Loucy (cell line): Measurements from ENCODE around the gene BMP4.

Source experiments
- H2AFZ ChIP-seq: fragments of 200-600 bp; sonication (generic); 2 replicates; pipeline ENCODE4 v1.6.0; 2016; ENCODE audit warnings: antibody characterized with exemption, mild to moderate bottlenecking, low read length, moderate library complexity
- H3F3A ChIP-seq: fragments of 200-600 bp; 2 replicates; pipeline ENCODE4 v1.6.0; 2016; ENCODE audit warnings: antibody characterized with exemption, low read depth, mild to moderate bottlenecking
- H3K27me3 ChIP-seq: fragments of 200-600 bp; sonication (generic); 2 replicates; pipeline ENCODE4 v1.6.1; 2014; ENCODE audit warnings: low read length, mild to moderate bottlenecking; ENCODE audit not compliant: insufficient read depth, poor library complexity, severe bottlenecking
- H3K36me3 ChIP-seq: fragments of 200-600 bp; sonication (generic); 2 replicates; pipeline ENCODE4 v1.6.1; 2016; ENCODE audit warnings: low read length; ENCODE audit not compliant: insufficient read depth
- H3K4me1 ChIP-seq: fragments of 200-600 bp; sonication (generic); 2 replicates; pipeline ENCODE4 v1.5.1; 2014; ENCODE audit warnings: low read length, mild to moderate bottlenecking; ENCODE audit not compliant: insufficient read depth, poor library complexity, severe bottlenecking
- H3K4me2 ChIP-seq: fragments of 200-600 bp; sonication (generic); 2 replicates; pipeline ENCODE4 v1.6.0; 2014; ENCODE audit warnings: antibody characterized with exemption, low read length, low read depth, mild to moderate bottlenecking; ENCODE audit not compliant: poor library complexity, severe bottlenecking
- H3K4me3 ChIP-seq: fragments of 200-600 bp; sonication (generic); 2 replicates; pipeline ENCODE4 v1.5.1; 2014; ENCODE audit warnings: low read length, mild to moderate bottlenecking, mixed read lengths; ENCODE audit not compliant: poor library complexity, severe bottlenecking
- H3K79me2 ChIP-seq: fragments of 200-600 bp; sonication (generic); 2 replicates; pipeline ENCODE4 v1.6.1; 2014; ENCODE audit warnings: low read length; ENCODE audit not compliant: insufficient read depth
- H3K9ac ChIP-seq: fragments of 200-600 bp; sonication (generic); 2 replicates; pipeline ENCODE4 v1.6.0; 2014; ENCODE audit warnings: mild to moderate bottlenecking, low read depth, low read length, moderate library complexity; ENCODE audit not compliant: poor library complexity, severe bottlenecking
- H3K9me2 ChIP-seq: fragments of 200-600 bp; sonication (generic); replicated peaks from 2 replicates; pipeline ENCODE4 v1.6.1; 2016; ENCODE audit warnings: low read depth, low read length, mixed read lengths
- H3K9me3 ChIP-seq: fragments of 200-600 bp; sonication (generic); 2 replicates; pipeline ENCODE4 v1.6.1; 2014; ENCODE audit warnings: mild to moderate bottlenecking, antibody characterized with exemption, low read length, low read depth; ENCODE audit not compliant: insufficient read depth
- H4K20me1 ChIP-seq: fragments of 200-600 bp; sonication (generic); 2 replicates; pipeline ENCODE4 v1.6.0; 2014; ENCODE audit warnings: antibody characterized with exemption, low read length, mild to moderate bottlenecking; ENCODE audit not compliant: insufficient read depth, poor library complexity, severe bottlenecking
- CTCF ChIP-seq: fragments of 200-600 bp; sonication (generic); conservative IDR thresholded peaks from 2 replicates; pipeline ENCODE4 v1.5.1; 2014; ENCODE audit warnings: mild to moderate bottlenecking, antibody characterized with exemption, low read length
- EZH2phosphoT487 ChIP-seq: fragments of 200-600 bp; IDR thresholded peaks from 2 replicates; pipeline ENCODE4 v1.6.1; 2018; ENCODE audit warnings: antibody characterized with exemption, mild to moderate bottlenecking, moderate library complexity, borderline replicate concordance

BMP4 gene

DNA sequence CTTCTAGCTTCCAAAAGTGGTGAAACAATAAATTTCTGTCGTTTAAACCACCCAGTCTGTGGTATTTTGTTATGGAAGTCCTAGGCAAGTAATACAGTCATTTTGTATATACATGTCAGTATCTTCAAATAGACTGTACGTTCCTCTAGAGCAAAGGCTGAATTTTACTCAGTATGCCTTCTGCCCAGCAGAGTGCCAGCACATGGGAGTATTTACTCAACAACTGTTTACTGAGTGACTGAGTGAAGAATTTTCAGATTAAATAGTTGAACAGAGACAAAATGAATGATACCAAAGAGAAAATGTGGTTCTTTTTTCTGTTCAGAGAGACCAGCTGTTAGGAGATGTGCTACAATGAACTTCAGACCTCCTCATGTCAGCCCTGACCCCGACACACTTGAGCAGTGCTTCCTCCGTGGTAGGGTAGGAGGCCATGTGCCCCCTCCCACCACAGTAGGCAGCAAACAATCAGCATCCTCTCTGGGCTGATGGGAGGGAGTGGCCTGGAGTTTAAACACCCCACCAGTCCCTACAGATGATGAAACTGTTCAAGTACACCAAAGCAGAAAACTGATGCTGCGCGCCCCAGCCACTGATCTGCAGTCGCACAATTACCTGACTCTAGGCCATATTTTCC lies 21.7 kb downstream of the BMP4 start:
- no peak for TF ChIP-seq EZH2phosphoT487
- TF ChIP-seq CTCF = no peak
- no peaks in the 10 kb centered on the region for H3K9me2 ChIP-seq
- H3K4me3 ChIP-seq = no peak overlapping the region
- no peaks in the 10 kb centered on the region for H3K79me2 ChIP-seq
- H3K9me3 ChIP-seq = no peaks in the 10 kb centered on the region
- H3K9ac ChIP-seq = no peak overlapping the region
- no peaks in the 10 kb centered on the region for H3K27me3 ChIP-seq
- no peaks in the 10 kb centered on the region for H3K36me3 ChIP-seq
- H3F3A ChIP-seq = no peaks in the 10 kb centered on the region
- no peak overlapping the region for H2AFZ ChIP-seq
- no peaks in the 10 kb centered on the region for H4K20me1 ChIP-seq
- H3K4me1 ChIP-seq = no peaks in the 10 kb centered on the region
- no peak overlapping the region for H3K4me2 ChIP-seq

DNA sequence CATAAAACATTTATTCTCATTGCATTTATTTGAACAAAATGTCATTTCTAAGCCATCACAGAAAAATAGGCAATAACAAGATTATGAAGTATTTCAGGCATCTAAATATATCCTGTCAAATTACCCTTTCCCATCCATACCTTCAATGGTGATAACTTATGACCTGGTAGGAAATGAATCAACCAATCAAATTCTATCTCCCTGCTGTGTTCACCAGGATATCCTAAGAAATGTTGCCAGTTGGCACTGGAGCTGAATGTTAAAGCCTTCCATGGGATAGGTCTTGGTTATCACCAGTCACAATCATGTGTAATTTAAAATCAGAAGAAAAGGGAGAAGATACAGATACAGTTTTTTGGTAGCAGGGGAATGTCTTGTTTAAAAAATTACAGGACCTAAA lies 23.7 kb downstream of the BMP4 start:
- H3K27me3 ChIP-seq = no peaks in the 10 kb centered on the region
- TF ChIP-seq CTCF (no peak), EZH2phosphoT487 (no peak)
- H3K4me3 ChIP-seq = no peak overlapping the region
- no peaks in the 10 kb centered on the region for H3K79me2 ChIP-seq
- H4K20me1 ChIP-seq = no peaks in the 10 kb centered on the region
- no peaks in the 10 kb centered on the region for H3K9me3 ChIP-seq
- H3K9me2 ChIP-seq = no peaks in the 10 kb centered on the region
- H3K4me2 ChIP-seq = no peak overlapping the region
- H3K9ac ChIP-seq = no peak overlapping the region
- no peaks in the 10 kb centered on the region for H3K36me3 ChIP-seq
- no peaks in the 10 kb centered on the region for H3K4me1 ChIP-seq
- H2AFZ ChIP-seq = no peak overlapping the region
- no peaks in the 10 kb centered on the region for H3F3A ChIP-seq

DNA sequence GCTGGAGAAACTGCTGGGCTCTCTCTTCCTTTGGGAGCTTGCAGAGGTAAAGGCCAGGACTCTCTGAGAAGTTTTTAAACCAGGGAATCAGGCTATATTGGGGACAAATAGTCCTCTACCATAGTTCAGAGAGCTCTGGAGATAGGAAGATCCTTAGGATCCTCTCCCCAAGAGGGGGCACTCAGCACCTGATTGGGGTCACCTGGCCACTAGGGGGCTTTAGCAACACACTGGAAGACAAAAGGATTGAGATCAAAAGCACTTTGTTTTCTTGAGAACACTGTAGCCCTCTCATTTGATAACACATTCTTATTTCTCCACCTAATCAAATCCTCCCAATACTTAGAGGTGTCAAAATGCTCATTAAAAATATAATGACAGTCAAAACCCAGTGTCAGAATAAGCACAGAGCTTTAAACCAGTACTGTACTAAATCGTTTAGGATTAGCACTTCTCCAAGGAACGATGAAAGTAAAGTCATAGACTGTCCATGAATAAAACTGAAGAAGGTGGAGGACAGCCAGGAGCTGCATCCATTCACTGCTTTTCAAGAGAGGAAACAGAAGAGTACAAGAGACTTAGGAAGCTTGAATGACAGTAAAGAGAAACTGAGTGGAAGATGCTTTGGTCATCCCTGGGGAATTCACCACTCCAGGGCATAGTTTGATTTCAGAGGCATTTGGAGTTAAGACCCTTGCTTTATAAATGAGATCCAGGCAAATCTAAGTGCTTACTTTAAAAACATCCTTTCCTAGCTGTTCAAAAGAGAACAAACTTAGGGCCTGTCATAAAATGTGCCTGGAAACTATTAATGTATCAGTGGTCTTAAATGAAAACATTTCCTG lies 26.5 kb downstream of the BMP4 start:
- Histone ChIP-seq H3K9me2 (no peaks in the 10 kb centered on the region), H2AFZ (no peak overlapping the region), H3K9ac (no peak overlapping the region)

More for the DNA sequence above, 26.5 kb downstream of the BMP4 start:
- H3K27me3 ChIP-seq = no peaks in the 10 kb centered on the region
- peak; percentile 77 for TF ChIP-seq CTCF
- TF ChIP-seq EZH2phosphoT487 = no peak
- H3K9me3 ChIP-seq = no peaks in the 10 kb centered on the region
- H4K20me1 ChIP-seq = no peaks in the 10 kb centered on the region
- H3K4me2 ChIP-seq = no peak overlapping the region
- H3K36me3 ChIP-seq = no peaks in the 10 kb centered on the region
- no peaks in the 10 kb centered on the region for H3F3A ChIP-seq
- no peaks in the 10 kb centered on the region for H3K79me2 ChIP-seq
- H3K4me1 ChIP-seq = no peaks in the 10 kb centered on the region
- no peak overlapping the region for H3K4me3 ChIP-seq
